Tibial nerve (tissue), 4 donors: ENCODE results near the gene DGCR8. TPM values are rescaled to one million over a fixed set of nuclear protein-coding genes. Genes with fewer than 3 reads are reported as not detected.

Experiments used
- DNase-seq, 2 donors: peaks; one replicate each; pipeline ENCODE4 v3.0.0-alpha.2; 2019; ENCODE audit warnings: low spot score in 2 of 2
- H3K27ac ChIP-seq, 4 donors: fragments of 200-600 bp; sonication (generic) in 3 of 4; one replicate each; pipeline ENCODE4 v1.5.1; 2017 to 2019; ENCODE audit warnings: mild to moderate bottlenecking in 1 of 4
- H3K27me3 ChIP-seq, 2 donors: fragments of 200-600 bp; sonication (generic) in 1 of 2; one replicate each; pipeline versions ENCODE4 v1.5.1 to v1.6.0; 2017 to 2019
- H3K36me3 ChIP-seq, 3 donors: fragments of 200-600 bp; sonication (generic); one replicate each; pipeline ENCODE4 v1.5.1; 2018 to 2019
- H3K4me1 ChIP-seq, 4 donors: fragments of 200-600 bp; sonication (generic) in 3 of 4; one replicate each; pipeline ENCODE4 v1.5.1; 2017 to 2019
- H3K4me3 ChIP-seq, 4 donors: fragments of 200-600 bp; sonication (generic) in 3 of 4; one replicate each; pipeline ENCODE4 v1.5.1; 2017 to 2019; ENCODE audit warnings: mild to moderate bottlenecking in 1 of 4, moderate library complexity in 1 of 4
- H3K9me3 ChIP-seq, 4 donors: fragments of 200-600 bp; sonication (generic) in 3 of 4; one replicate each; pipeline ENCODE4 v1.5.1; 2017 to 2019
- CTCF ChIP-seq, 5 experiments: fragments of 200-600 bp in 3 of 5; fragments of 450-650 bp in 2 of 5; sonication (generic) in 3 of 5; IDR thresholded peaks; one replicate each; pipeline ENCODE4 v1.5.1; 2016 to 2019; ENCODE audit warnings: antibody characterized with exemption in 5 of 5, mild to moderate bottlenecking in 3 of 5, moderate library complexity in 2 of 5
- EP300 ChIP-seq, 2 donors: sonication (generic); formaldehyde crosslinking; IDR thresholded peaks; one replicate each; pipeline ENCODE4 v1.6.1; 2017; ENCODE audit warnings: antibody characterized with exemption in 2 of 2, mild to moderate bottlenecking in 1 of 2
- POLR2A ChIP-seq, 2 donors: fragments of 450-650 bp; IDR thresholded peaks; one replicate each; pipeline ENCODE4 v1.6.1; 2017; ENCODE audit warnings: antibody characterized with exemption in 2 of 2, mild to moderate bottlenecking in 2 of 2, moderate library complexity in 2 of 2
- WGBS, 2 donors: methylation state at CpG; one replicate each; pipeline ENCODE4 v1.1.5; 2018; 5-methylcytosine and 5-hydroxymethylcytosine counted together
- total RNA-seq, 4 donors: library from RNA; depleted of rRNA; stranded (reverse); fragments of >200 nt; gene quantifications; one replicate each; pipeline ENCODE4 v1.1.0, GENCODE V29; 2016

DGCR8 gene
- total RNA-seq, 4 donors from 2014 or later: 23.0 to 35.1 (median 26.0) TPM

- peaks cover 0 to 15% (median 1%) of the 10 kb centered on the region in 4 donors for H3K4me1 ChIP-seq
- H3K27ac ChIP-seq: peak overlapping the region in 1 of 4 donors; percentile 94
- WGBS, 2 donors: 62 to 71% methylated on average over 15 to 25 of the region's 32 CpGs
- H3K36me3 ChIP-seq: peaks cover 0 to 37% (median 0%) of the 10 kb centered on the region in 3 donors
- TF ChIP-seq POLR2A (IDR thresholded peaks at IDR 0.05) (no peak), EP300 (IDR thresholded peaks at IDR 0.05) (no peak), CTCF (IDR thresholded peaks at IDR 0.05) (no peak)
- H3K9me3 ChIP-seq: no peaks in the 10 kb centered on the region
- peaks cover 0 to 11% of the 10 kb centered on the region in 2 donors for H3K27me3 ChIP-seq
- DNase-seq: no peak
- no peak overlapping the region for H3K4me3 ChIP-seq
These were observed 69.5 kb downstream of the DGCR8 start for GRCh38 chr22:20149257-20150250.

GRCh38 chr22:20150381-20151275, 70.6 kb downstream of the DGCR8 start, which contains the start of gene CCDC188:
CCDC188 (minus strand) TSS chr22:20151055; CDS start chr22:20150986, 69 bp downstream.
- peaks cover 0 to 22% of the 10 kb centered on the region in 2 donors for H3K27me3 ChIP-seq
- no peaks in the 10 kb centered on the region for H3K9me3 ChIP-seq
- H3K36me3 ChIP-seq: peaks cover 0 to 26% (median 0%) of the 10 kb centered on the region in 3 donors
- DNase-seq: no peak
- TF ChIP-seq POLR2A (IDR thresholded peaks at IDR 0.05) (no peak), CTCF (IDR thresholded peaks at IDR 0.05) (no peak), EP300 (IDR thresholded peaks at IDR 0.05) (no peak)
- H3K27ac ChIP-seq: peak within 1 kb of the TSS in 2 of 4 donors; percentile 43 to 56
- 64 to 79% methylated on average over 6 to 8 of the region's 14 CpGs for WGBS, 2 donors
- H3K4me3 ChIP-seq: no peak within 1 kb of the TSS
- H3K4me1 ChIP-seq: peaks cover 0 to 26% (median 6%) of the 10 kb centered on the region in 4 donors

- Histone ChIP-seq H3K27ac (peak overlapping the region in 1 of 4 donors; percentile 3), H3K4me1 (peaks cover 0 to 28% (median 6%) of the 10 kb centered on the region in 4 donors), H3K9me3 (no peaks in the 10 kb centered on the region), H3K36me3 (peaks cover 0 to 20% (median 0%) of the 10 kb centered on the region in 3 donors), H3K4me3 (no peak overlapping the region), H3K27me3 (peaks cover 0 to 24% of the 10 kb centered on the region in 2 donors)
- WGBS, 2 donors: 91 to 94% methylated on average over 4 of the region's 4 CpGs
- no peak for DNase-seq
- no peak for TF ChIP-seq EP300 (IDR thresholded peaks at IDR 0.05)
- TF ChIP-seq CTCF (IDR thresholded peaks at IDR 0.05): no peak
- TF ChIP-seq POLR2A (IDR thresholded peaks at IDR 0.05): no peak
These were observed 71.2 kb downstream of the DGCR8 start for GRCh38 chr22:20151276-20151588.

GRCh38 chr22:20152464-20152890, 72.4 kb downstream of the DGCR8 start:
- Histone ChIP-seq H3K4me3 (no peak overlapping the region), H3K9me3 (no peaks in the 10 kb centered on the region), H3K27ac (no peak overlapping the region), H3K4me1 (peaks cover 0 to 20% (median 6%) of the 10 kb centered on the region in 4 donors), H3K27me3 (peaks cover 0 to 31% of the 10 kb centered on the region in 2 donors), H3K36me3 (peaks cover 0 to 8% (median 0%) of the 10 kb centered on the region in 3 donors)
- no peak for DNase-seq
- 72 to 78% methylated on average over 4 to 14 of the region's 14 CpGs for WGBS, 2 donors
- TF ChIP-seq CTCF (IDR thresholded peaks at IDR 0.05) (no peak), EP300 (IDR thresholded peaks at IDR 0.05) (no peak), POLR2A (IDR thresholded peaks at IDR 0.05) (no peak)
